Body of pancreas (tissue), 4 donors: ENCODE results near the gene SEC14L1.

Experiments
- POLR2A ChIP-seq, 3 donors: fragments of 450-650 bp; IDR thresholded peaks; one replicate each; pipeline ENCODE4 v1.6.1; 2016; ENCODE audit warnings: antibody characterized with exemption in 3 of 3, mild to moderate bottlenecking in 2 of 3
- TF ChIP-seq, protein P1 (sequence below), 7 experiments: fragments of 450-650 bp in 4 of 7; fragments of 200-600 bp in 3 of 7; sonication (generic) in 3 of 7; IDR thresholded peaks; one replicate each; pipeline ENCODE4 v1.5.1; 2016 to 2019; ENCODE audit warnings: antibody characterized with exemption in 7 of 7

- TF ChIP-seq, protein P1, sequence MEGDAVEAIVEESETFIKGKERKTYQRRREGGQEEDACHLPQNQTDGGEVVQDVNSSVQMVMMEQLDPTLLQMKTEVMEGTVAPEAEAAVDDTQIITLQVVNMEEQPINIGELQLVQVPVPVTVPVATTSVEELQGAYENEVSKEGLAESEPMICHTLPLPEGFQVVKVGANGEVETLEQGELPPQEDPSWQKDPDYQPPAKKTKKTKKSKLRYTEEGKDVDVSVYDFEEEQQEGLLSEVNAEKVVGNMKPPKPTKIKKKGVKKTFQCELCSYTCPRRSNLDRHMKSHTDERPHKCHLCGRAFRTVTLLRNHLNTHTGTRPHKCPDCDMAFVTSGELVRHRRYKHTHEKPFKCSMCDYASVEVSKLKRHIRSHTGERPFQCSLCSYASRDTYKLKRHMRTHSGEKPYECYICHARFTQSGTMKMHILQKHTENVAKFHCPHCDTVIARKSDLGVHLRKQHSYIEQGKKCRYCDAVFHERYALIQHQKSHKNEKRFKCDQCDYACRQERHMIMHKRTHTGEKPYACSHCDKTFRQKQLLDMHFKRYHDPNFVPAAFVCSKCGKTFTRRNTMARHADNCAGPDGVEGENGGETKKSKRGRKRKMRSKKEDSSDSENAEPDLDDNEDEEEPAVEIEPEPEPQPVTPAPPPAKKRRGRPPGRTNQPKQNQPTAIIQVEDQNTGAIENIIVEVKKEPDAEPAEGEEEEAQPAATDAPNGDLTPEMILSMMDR (IDR thresholded peaks at IDR 0.05), result peak in 1 of 7 experiments; percentile 7
- no peak for TF ChIP-seq POLR2A (IDR thresholded peaks at IDR 0.05)
Measured at GRCh38 chr17:77098884-77099545, 41.8 kb upstream of the SEC14L1 start.
